Endothelial cell of umbilical vein (primary cell): ENCODE data around the gene SRSF11. TPM values are rescaled to one million over a fixed set of nuclear protein-coding genes. Genes with fewer than 3 reads are reported as not detected.

Source experiments
- BruUV-seq: library from RNA; stranded (reverse); fragments of 400-500 nt; replicated peaks from 2 replicates; lab custom pipeline; 2021; lab: Mats Ljungman, UMichigan
- CTCF ChIA-PET: fragments of 300-600, 350-600 bp; sonication (Branson Sonifier 250); formaldehyde crosslinking; loops from one replicate; lab custom pipeline; 2021; ENCODE audit warnings: antibody characterized with exemption, inconsistent platforms; lab: Charles Lee
- POLR2A ChIA-PET: fragments of 300-600, 350-600 bp; sonication (Branson Sonifier 250); formaldehyde crosslinking; loops from one replicate; lab custom pipeline; 2021; ENCODE audit warnings: antibody characterized with exemption, inconsistent platforms; lab: Charles Lee
- DNase-seq: peaks from one replicate; pipeline ENCODE4 v3.0.0-alpha.2; 2011; ENCODE audit warnings: low read depth, low spot score
- FAIRE-seq: peaks from 2 replicates; lab custom pipeline; 2011; peaks lifted over from hg19 to GRCh38; lab: Jason Lieb, UNC
- H2AFZ ChIP-seq: 2 replicates; pipeline ENCODE4 v1.6.0; 2012; ENCODE audit warnings: low read depth, low read length, control low read depth, inconsistent platforms
- H3K27ac ChIP-seq: 2 replicates; pipeline ENCODE4 v1.5.1; 2011; ENCODE audit warnings: low read depth, mild to moderate bottlenecking, control low read depth, low read length, moderate library complexity; ENCODE audit not compliant: insufficient read depth
- H3K27me3 ChIP-seq, 2 experiments: 2 replicates each; pipeline versions ENCODE4 v1.6.0 to v1.6.1; 2011; ENCODE audit warnings: low read length in 2 of 2, mixed read lengths in 1 of 2; ENCODE audit not compliant: control insufficient read depth in 2 of 2, insufficient read depth in 2 of 2
- H3K36me3 ChIP-seq, 2 experiments: 2 replicates in 1 of 2; 3 replicates in 1 of 2; pipeline ENCODE4 v1.5.1; 2011; ENCODE audit warnings: low read length in 2 of 2, mild to moderate bottlenecking in 1 of 2, moderate library complexity in 1 of 2; ENCODE audit not compliant: control insufficient read depth in 2 of 2, insufficient read depth in 2 of 2; ENCODE audit errors: extremely low read depth in 1 of 2
- H3K4me1 ChIP-seq: 3 replicates; pipeline ENCODE4 v1.5.1; 2011; ENCODE audit warnings: mild to moderate bottlenecking, low read length; ENCODE audit not compliant: control insufficient read depth, insufficient read depth; ENCODE audit errors: extremely low read depth
- H3K4me2 ChIP-seq: 2 replicates; pipeline ENCODE4 v1.6.1; 2011; ENCODE audit warnings: low read length, control low read depth, mixed read lengths; ENCODE audit not compliant: insufficient read depth
- H3K4me3 ChIP-seq, 3 experiments: fragments of 200-600 bp in 1 of 3; sonication (generic), shearing (Covaris generic) in 1 of 3; replicated peaks in 1 of 3; 2 replicates each; pipeline ENCODE4 v1.5.1; 2011 to 2016; ENCODE audit warnings: control low read depth in 3 of 3, low read length in 3 of 3, mild to moderate bottlenecking in 2 of 3, inconsistent platforms in 1 of 3, low read depth in 1 of 3, moderate library complexity in 1 of 3; ENCODE audit not compliant: insufficient read depth in 1 of 3
- H3K79me2 ChIP-seq: 2 replicates; pipeline ENCODE4 v1.6.0; 2012; ENCODE audit warnings: low read length, inconsistent platforms; ENCODE audit not compliant: control insufficient read depth, insufficient read depth
- H3K9ac ChIP-seq: replicated peaks from 2 replicates; pipeline ENCODE3; 2011; ENCODE audit warnings: low read length, control low read depth; ENCODE audit not compliant: insufficient read depth; ENCODE audit errors: extremely low read depth
- H3K9me1 ChIP-seq: replicated peaks from 3 replicates; pipeline ENCODE4 v1.6.0; 2011; ENCODE audit warnings: mild to moderate bottlenecking, low read length; ENCODE audit not compliant: control insufficient read depth, insufficient read depth; ENCODE audit errors: extremely low read depth
- H3K9me3 ChIP-seq: replicated peaks from 2 replicates; pipeline ENCODE4 v1.5.1; 2012; ENCODE audit warnings: low read length, inconsistent platforms; ENCODE audit not compliant: control insufficient read depth, insufficient read depth
- H4K20me1 ChIP-seq: replicated peaks from 2 replicates; pipeline ENCODE3; 2011; ENCODE audit warnings: mild to moderate bottlenecking, low read length; ENCODE audit not compliant: control insufficient read depth, insufficient read depth; ENCODE audit errors: extremely low read depth
- EZH2 ChIP-seq: IDR thresholded peaks from 2 replicates; pipeline ENCODE4 v1.6.1; 2012; ENCODE audit warnings: borderline replicate concordance, low read depth, mild to moderate bottlenecking, moderate library complexity, low read length, inconsistent platforms; ENCODE audit not compliant: severe bottlenecking
- FOS ChIP-seq: IDR thresholded peaks from 2 replicates; pipeline ENCODE4 v1.6.1; 2011; ENCODE audit warnings: mild to moderate bottlenecking, low read length, moderate library complexity, borderline replicate concordance; ENCODE audit not compliant: insufficient read depth
- GATA2 ChIP-seq: IDR thresholded peaks from 2 replicates; pipeline ENCODE4 v1.7.0; 2011; ENCODE audit warnings: low read depth, mild to moderate bottlenecking, moderate library complexity, mixed read lengths, low read length; ENCODE audit not compliant: insufficient read length, insufficient read depth
- JUN ChIP-seq: IDR thresholded peaks from 2 replicates; pipeline ENCODE4 v1.6.1; 2011; ENCODE audit warnings: borderline replicate concordance, low read depth; ENCODE audit not compliant: insufficient read length, insufficient read depth
- MAX ChIP-seq: IDR thresholded peaks from 2 replicates; pipeline ENCODE4 v1.6.1; 2011; ENCODE audit not compliant: insufficient read depth, insufficient read length
- MYC ChIP-seq: IDR thresholded peaks from one replicate; pipeline ENCODE4 v1.6.1; 2011; ENCODE audit warnings: mild to moderate bottlenecking, low read depth, low read length
- POLR2A ChIP-seq: IDR thresholded peaks from 2 replicates; pipeline ENCODE4 v1.6.1; 2012; ENCODE audit warnings: low read depth, mild to moderate bottlenecking, control low read depth, low read length
- POLR2AphosphoS5 ChIP-seq: IDR thresholded peaks from 2 replicates; pipeline ENCODE4 v1.6.1; 2012; ENCODE audit warnings: low read depth, mild to moderate bottlenecking, control low read depth, low read length, moderate library complexity; ENCODE audit not compliant: insufficient read depth
- dilution Hi-C: fragments of 300-500 bp; cut with MboI; formaldehyde crosslinking; loops from one replicate; pipeline ENCODE4 v1.15.0; 2019; ENCODE audit warnings: low sequenced_read_pairs; ENCODE audit not compliant: extremely low pct_ligation_motif_present
- intact Hi-C: fragments of 100-400 bp; cut with micrococcal nuclease; formaldehyde crosslinking; loops from one replicate; pipeline ENCODE4 v1.10.0; 2022
- polyA plus RNA-seq, 4 experiments: library from polyadenylated mRNA; depleted of rRNA in 3 of 4; stranded (reverse) in 3 of 4; unstranded in 1 of 4; fragments of >200 nt; gene quantifications; 2 replicates each; pipeline versions ENCODE4 v1.2.1 to v1.2.3, GENCODE V29; 2011 to 2012; ENCODE audit warnings: missing spikeins in 1 of 4
- total RNA-seq: library from RNA; stranded (reverse); gene quantifications from 2 replicates; pipeline ENCODE4 v1.2.3, GENCODE V29; 2021
- TF ChIP-seq, protein P1 (sequence below), 2 donors: IDR thresholded peaks; 1 replicate in 1 of 2; 2 replicates in 1 of 2; pipeline ENCODE4 v1.5.1; 2011; ENCODE audit warnings: low read length in 2 of 2, mild to moderate bottlenecking in 2 of 2, moderate library complexity in 2 of 2, control low read depth in 1 of 2, inconsistent platforms in 1 of 2, low read depth in 1 of 2; ENCODE audit not compliant: insufficient read depth in 1 of 2; ENCODE audit errors: extremely low read depth in 1 of 2

The SRSF11 gene
- total and polyA plus RNA-seq, 2 donors (not counting 3 experiments of a cell fraction or from before 2014, with no cell fraction given) = 177 to 241 TPM

- Histone ChIP-seq H3K79me2 (peaks cover 3% of the 10 kb centered on the region), H3K27me3 (no peaks in the 10 kb centered on the region), H3K4me3 (no peak overlapping the region), H3K9ac (no peak overlapping the region), H3K9me3 (no peaks in the 10 kb centered on the region), H3K9me1 (no peaks in the 10 kb centered on the region), H3K27ac (no peak overlapping the region), H2AFZ (no peak overlapping the region), H3K36me3 (peaks cover 0 to 2% of the 10 kb centered on the region in 2 experiments), H3K4me1 (peaks cover 11% of the 10 kb centered on the region), H4K20me1 (no peaks in the 10 kb centered on the region), H3K4me2 (no peak overlapping the region)
- dilution Hi-C loops (no loop called here), intact Hi-C loops (no loop called here)
- TF ChIP-seq MAX = no peak
- TF ChIP-seq POLR2A = no peak
- TF ChIP-seq JUN = no peak
- TF ChIP-seq, protein P1, sequence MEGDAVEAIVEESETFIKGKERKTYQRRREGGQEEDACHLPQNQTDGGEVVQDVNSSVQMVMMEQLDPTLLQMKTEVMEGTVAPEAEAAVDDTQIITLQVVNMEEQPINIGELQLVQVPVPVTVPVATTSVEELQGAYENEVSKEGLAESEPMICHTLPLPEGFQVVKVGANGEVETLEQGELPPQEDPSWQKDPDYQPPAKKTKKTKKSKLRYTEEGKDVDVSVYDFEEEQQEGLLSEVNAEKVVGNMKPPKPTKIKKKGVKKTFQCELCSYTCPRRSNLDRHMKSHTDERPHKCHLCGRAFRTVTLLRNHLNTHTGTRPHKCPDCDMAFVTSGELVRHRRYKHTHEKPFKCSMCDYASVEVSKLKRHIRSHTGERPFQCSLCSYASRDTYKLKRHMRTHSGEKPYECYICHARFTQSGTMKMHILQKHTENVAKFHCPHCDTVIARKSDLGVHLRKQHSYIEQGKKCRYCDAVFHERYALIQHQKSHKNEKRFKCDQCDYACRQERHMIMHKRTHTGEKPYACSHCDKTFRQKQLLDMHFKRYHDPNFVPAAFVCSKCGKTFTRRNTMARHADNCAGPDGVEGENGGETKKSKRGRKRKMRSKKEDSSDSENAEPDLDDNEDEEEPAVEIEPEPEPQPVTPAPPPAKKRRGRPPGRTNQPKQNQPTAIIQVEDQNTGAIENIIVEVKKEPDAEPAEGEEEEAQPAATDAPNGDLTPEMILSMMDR (IDR thresholded peaks at IDR 0.05; ENCODE audit: extremely low read depth in 1 of 2, insufficient read depth in 1 of 2, low read depth in 1 of 2, low read length in 2 of 2) = no peak
- ChIA-PET CTCF (interaction anchor here (0.7 to 1.5 kb wide), 3 partner anchors 17 to 40 kb away, joined by 3 read pairs; no protein-coding TSS in a partner anchor), POLR2A (interaction anchor here (0.7 kb wide), 1 partner anchor 17 kb away, joined by 4 read pairs; no protein-coding TSS in a partner anchor)
- no peak for DNase-seq
- no TSS peak for BruUV-seq
- no peak for FAIRE-seq
Measured at GRCh38 chr1:70293186-70293843, 72.1 kb downstream of the SRSF11 start.

GRCh38 chr1:70295749-70296148 is 74.6 kb downstream of the SRSF11 start:
- Histone ChIP-seq H3K9ac (no peak overlapping the region), H4K20me1 (no peaks in the 10 kb centered on the region), H3K27me3 (no peaks in the 10 kb centered on the region), H3K4me1 (peaks cover 2% of the 10 kb centered on the region), H3K4me3 (no peak overlapping the region), H3K4me2 (no peak overlapping the region), H3K79me2 (no peaks in the 10 kb centered on the region), H3K9me1 (no peaks in the 10 kb centered on the region), H3K36me3 (peaks cover 2 to 5% of the 10 kb centered on the region in 2 experiments), H3K9me3 (no peaks in the 10 kb centered on the region), H2AFZ (no peak overlapping the region), H3K27ac (no peak overlapping the region)
- POLR2A ChIA-PET = no interaction called here
- dilution Hi-C loops (no loop called here), intact Hi-C loops (no loop called here)
- no TSS peak for BruUV-seq
- DNase-seq = no peak
- no peak for FAIRE-seq
- CTCF ChIA-PET = no interaction called here
- TF ChIP-seq FOS = no peak
- no peak for TF ChIP-seq MAX
- TF ChIP-seq, protein P1 (IDR thresholded peaks at IDR 0.05; ENCODE audit: extremely low read depth in 1 of 2, insufficient read depth in 1 of 2, low read depth in 1 of 2, low read length in 2 of 2) = no peak
- TF ChIP-seq GATA2 = no peak
- no peak for TF ChIP-seq POLR2A
- no peak for TF ChIP-seq MYC
- no peak for TF ChIP-seq POLR2AphosphoS5
- no peak for TF ChIP-seq EZH2
- no peak for TF ChIP-seq JUN
